Spleen (tissue), 7 donors: ENCODE results near the gene SCN4B.

Source experiments
- CTCF ChIP-seq, 11 experiments: fragments of 200-600 bp in 7 of 11; fragments of 450-650 bp in 4 of 11; sonication (generic) in 4 of 11; IDR thresholded peaks in 8 of 11; conservative IDR thresholded peaks in 3 of 11; 1 replicate in 7 of 11; 2 replicates in 4 of 11; pipeline versions ENCODE4 v1.4.0 to v1.8.0; 2016 to 2021; ENCODE audit warnings: antibody characterized with exemption in 11 of 11, inconsistent platforms in 4 of 11, mild to moderate bottlenecking in 1 of 11
- POLR2A ChIP-seq, 3 donors: fragments of 450-650 bp; IDR thresholded peaks; one replicate each; pipeline ENCODE4 v1.5.1; 2017; ENCODE audit warnings: antibody characterized with exemption in 3 of 3, mild to moderate bottlenecking in 1 of 3
- POLR2AphosphoS5 ChIP-seq, 3 donors: sonication (generic); formaldehyde crosslinking; IDR thresholded peaks; one replicate each; pipeline ENCODE4 v1.5.1; 2017; ENCODE audit warnings: antibody characterized with exemption in 3 of 3
- donor health status: DM: no; HTN: no; CAD: no; lungs with moderate emphysema.
- donor health status: DM: no; HTN: no; CAD: no.
- donor health status: DM: no; HTN: no; CAD: no.

GRCh38 chr11:118087931-118088330 lies 64.7 kb downstream of the SCN4B start:
- TF ChIP-seq POLR2A (IDR thresholded peaks at IDR 0.05), result no peak
- no peak for TF ChIP-seq CTCF (IDR thresholded peaks at IDR 0.05 in 8 of 11, conservative IDR thresholded peaks at IDR 0.05 in 3 of 11)
- TF ChIP-seq POLR2AphosphoS5 (IDR thresholded peaks at IDR 0.05), result no peak
